B cell (primary cell): Measurements from ENCODE around the gene KRTAP21-2.

ENCODE experiments used
- EZH2 ChIP-seq: IDR thresholded peaks from 2 replicates; pipeline ENCODE4 v1.6.1; 2012; ENCODE audit warnings: borderline replicate concordance, low read depth, mild to moderate bottlenecking, moderate library complexity, low read length; ENCODE audit not compliant: insufficient read depth, poor library complexity, severe bottlenecking
- TF ChIP-seq, protein P1 (sequence below): fragments of 200-600 bp; IDR thresholded peaks from one replicate; pipeline ENCODE4 v1.8.0; 2022; ENCODE audit warnings: antibody characterized with exemption, mild to moderate bottlenecking

DNA sequence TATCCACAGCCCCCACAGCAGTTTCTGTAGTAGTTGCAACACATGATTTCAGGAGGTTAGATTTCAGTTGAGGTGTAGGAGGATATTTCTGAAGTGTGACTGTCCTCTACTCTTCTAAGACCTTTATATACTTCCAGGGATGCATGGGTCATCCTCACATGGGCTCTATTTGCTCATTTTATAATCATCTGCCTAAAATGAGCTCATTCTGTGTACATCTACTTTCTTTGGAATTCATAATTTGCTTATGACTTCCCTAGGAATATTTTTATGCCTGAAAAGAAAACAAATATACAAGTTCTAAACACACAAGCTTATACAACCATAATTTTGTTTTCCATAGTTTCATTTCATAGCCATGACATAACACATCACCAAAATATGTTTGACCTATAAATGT is at the start of gene KRTAP21-2:
- TF ChIP-seq, protein P1, sequence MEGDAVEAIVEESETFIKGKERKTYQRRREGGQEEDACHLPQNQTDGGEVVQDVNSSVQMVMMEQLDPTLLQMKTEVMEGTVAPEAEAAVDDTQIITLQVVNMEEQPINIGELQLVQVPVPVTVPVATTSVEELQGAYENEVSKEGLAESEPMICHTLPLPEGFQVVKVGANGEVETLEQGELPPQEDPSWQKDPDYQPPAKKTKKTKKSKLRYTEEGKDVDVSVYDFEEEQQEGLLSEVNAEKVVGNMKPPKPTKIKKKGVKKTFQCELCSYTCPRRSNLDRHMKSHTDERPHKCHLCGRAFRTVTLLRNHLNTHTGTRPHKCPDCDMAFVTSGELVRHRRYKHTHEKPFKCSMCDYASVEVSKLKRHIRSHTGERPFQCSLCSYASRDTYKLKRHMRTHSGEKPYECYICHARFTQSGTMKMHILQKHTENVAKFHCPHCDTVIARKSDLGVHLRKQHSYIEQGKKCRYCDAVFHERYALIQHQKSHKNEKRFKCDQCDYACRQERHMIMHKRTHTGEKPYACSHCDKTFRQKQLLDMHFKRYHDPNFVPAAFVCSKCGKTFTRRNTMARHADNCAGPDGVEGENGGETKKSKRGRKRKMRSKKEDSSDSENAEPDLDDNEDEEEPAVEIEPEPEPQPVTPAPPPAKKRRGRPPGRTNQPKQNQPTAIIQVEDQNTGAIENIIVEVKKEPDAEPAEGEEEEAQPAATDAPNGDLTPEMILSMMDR = no peak
- no peak for TF ChIP-seq EZH2
